Stimulated activated CD4-positive, alpha-beta T cell treated with anti-CD3 and anti-CD28 coated beads, Interleukin-12 subunit alpha, Interleukin-12 subunit beta, amount 100 ng/mL, for 4 hours (primary cell): Measurements from ENCODE around the gene KCTD15.

Experiments used
- DNase-seq: peaks from one replicate; pipeline ENCODE4 v3.0.0-alpha.2; 2020

Gene KCTD15

GRCh38 chr19:33772102-33772857, 24.4 kb upstream of the KCTD15 start:
- DNase-seq, result no peak

GRCh38 chr19:33772858-33773180, 23.9 kb upstream of the KCTD15 start:
- DNase-seq, result no peak

- no peak for DNase-seq
These were observed 22.7 kb upstream of the KCTD15 start for GRCh38 chr19:33773704-33774624.

GRCh38 chr19:33774751-33775150, 21.9 kb upstream of the KCTD15 start:
- no peak for DNase-seq

- DNase-seq, result no peak
These were observed 20.8 kb upstream of the KCTD15 start for GRCh38 chr19:33775731-33776487.

- DNase-seq, result no peak
These were observed 19.3 kb upstream of the KCTD15 start for GRCh38 chr19:33777351-33777750.

- DNase-seq, result no peak
These were observed 18.9 kb upstream of the KCTD15 start for GRCh38 chr19:33777753-33778088.

- DNase-seq, result peak; percentile 87
These were observed 18.4 kb upstream of the KCTD15 start for GRCh38 chr19:33778089-33778791.

- no peak for DNase-seq
These were observed 16.8 kb upstream of the KCTD15 start for GRCh38 chr19:33779849-33780248.

- no peak for DNase-seq
These were observed 16.4 kb upstream of the KCTD15 start for GRCh38 chr19:33780251-33780650.

GRCh38 chr19:33780746-33781145, 15.9 kb upstream of the KCTD15 start:
- DNase-seq, result no peak

GRCh38 chr19:33781415-33781935, 15.2 kb upstream of the KCTD15 start:
- DNase-seq, result no peak

GRCh38 chr19:33781996-33782395, 14.7 kb upstream of the KCTD15 start:
- no peak for DNase-seq

GRCh38 chr19:33784432-33784831, 12.2 kb upstream of the KCTD15 start:
- no peak for DNase-seq

GRCh38 chr19:33785795-33786194, 10.9 kb upstream of the KCTD15 start:
- DNase-seq, result no peak

GRCh38 chr19:33788676-33789075, 8.0 kb upstream of the KCTD15 start:
- DNase-seq, result no peak

GRCh38 chr19:33789344-33789743, 7.3 kb upstream of the KCTD15 start:
- no peak for DNase-seq

GRCh38 chr19:33794683-33795369, 1.8 kb upstream of the KCTD15 start:
- no peak for DNase-seq

GRCh38 chr19:33795370-33796163, 1.1 kb upstream of the KCTD15 start:
- peak; percentile 64 for DNase-seq

- no peak for DNase-seq
These were observed 1.4 kb downstream of the KCTD15 start for GRCh38 chr19:33797802-33798671.
